HG03175 (cell line): ENCODE data around the gene TSPAN14.

ENCODE experiments used
- ATAC-seq: cut with Tn5 transposase; IDR thresholded peaks from one replicate; pipeline ENCODE4 v1.9.1; 2021; ENCODE audit warnings: mild to moderate bottlenecking, moderate library complexity; ENCODE audit not compliant: unreplicated experiment

Gene TSPAN14

DNA sequence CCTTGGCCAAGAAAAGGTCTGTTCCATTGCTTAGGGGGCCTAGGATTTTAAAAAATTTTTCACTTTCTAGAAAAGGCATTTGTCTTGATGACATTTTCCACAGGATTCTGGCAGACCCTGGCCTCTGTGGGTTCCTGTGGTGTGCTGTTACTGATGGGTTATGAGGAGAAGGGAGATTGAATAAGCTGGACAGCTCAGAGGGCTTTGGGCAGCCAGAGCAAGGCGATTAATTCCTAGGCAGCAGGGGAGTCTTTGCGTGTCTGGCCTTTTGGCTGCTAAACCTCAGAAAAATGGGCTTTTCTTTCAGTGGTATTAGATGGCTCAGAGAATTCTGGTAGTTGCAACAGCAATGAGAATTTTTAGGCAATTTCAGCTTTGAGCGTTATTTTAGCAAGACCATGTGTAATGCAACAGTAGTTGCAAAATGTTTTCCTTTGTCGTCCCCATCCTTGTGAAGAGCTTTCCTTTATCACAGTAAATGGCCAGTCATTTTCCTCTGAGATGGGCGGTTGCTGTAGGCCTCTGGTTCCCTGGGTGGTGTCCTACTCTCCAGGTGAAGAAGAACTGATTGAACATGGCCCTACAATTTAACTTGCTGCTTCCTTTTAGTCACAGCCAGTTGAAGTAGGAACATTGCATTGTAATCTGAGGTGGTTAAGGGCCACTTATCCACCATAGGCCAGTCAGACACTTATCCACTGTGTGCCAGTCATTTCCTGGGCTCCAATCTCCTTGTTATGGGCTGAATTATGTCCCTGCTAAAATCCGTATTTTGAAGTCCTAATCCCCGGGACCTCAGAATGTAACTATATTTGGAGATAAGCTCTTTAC is 126.7 kb downstream of the TSPAN14 start:
- ATAC-seq = no peak

- ATAC-seq = no peak
Measured at GRCh38 chr10:80581469-80581835, 127.3 kb downstream of the TSPAN14 start.

- no peak for ATAC-seq
Measured at GRCh38 chr10:80582286-80582960, 128.3 kb downstream of the TSPAN14 start.
